ENCODE results near the gene BCLAF3. TPM values are rescaled to one million over a fixed set of nuclear protein-coding genes. Genes with fewer than 3 reads are reported as not detected.

BCLAF3 gene
- polyA plus RNA-seq, 1 donor (not counting 4 experiments of a cell fraction or from before 2014, with no cell fraction given): 3.0 TPM

DNA sequence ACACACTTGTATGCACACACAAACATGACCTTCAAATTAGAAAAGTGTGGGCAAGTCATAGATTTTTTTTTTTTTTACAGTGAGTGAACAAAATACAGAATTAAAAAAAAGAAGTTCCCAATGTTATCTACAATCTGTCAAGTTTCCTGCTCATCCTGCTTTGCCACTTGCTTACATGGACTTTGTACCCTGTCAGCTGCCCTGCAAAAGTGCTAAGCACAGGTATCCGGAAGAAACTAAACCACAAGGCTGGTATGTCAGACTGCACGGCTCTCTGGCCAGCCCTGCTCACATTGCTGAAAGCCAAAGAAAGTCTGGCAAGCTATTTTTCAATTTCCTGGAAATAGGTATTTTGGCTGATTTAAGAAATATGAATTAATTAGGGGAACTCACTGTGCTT, 38.9 kb upstream of the BCLAF3 start:
- TF ChIP-seq EZH2 (IDR thresholded peaks at IDR 0.05; ENCODE audit: low read length): no peak
- TF ChIP-seq, protein P1, sequence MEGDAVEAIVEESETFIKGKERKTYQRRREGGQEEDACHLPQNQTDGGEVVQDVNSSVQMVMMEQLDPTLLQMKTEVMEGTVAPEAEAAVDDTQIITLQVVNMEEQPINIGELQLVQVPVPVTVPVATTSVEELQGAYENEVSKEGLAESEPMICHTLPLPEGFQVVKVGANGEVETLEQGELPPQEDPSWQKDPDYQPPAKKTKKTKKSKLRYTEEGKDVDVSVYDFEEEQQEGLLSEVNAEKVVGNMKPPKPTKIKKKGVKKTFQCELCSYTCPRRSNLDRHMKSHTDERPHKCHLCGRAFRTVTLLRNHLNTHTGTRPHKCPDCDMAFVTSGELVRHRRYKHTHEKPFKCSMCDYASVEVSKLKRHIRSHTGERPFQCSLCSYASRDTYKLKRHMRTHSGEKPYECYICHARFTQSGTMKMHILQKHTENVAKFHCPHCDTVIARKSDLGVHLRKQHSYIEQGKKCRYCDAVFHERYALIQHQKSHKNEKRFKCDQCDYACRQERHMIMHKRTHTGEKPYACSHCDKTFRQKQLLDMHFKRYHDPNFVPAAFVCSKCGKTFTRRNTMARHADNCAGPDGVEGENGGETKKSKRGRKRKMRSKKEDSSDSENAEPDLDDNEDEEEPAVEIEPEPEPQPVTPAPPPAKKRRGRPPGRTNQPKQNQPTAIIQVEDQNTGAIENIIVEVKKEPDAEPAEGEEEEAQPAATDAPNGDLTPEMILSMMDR (optimal IDR thresholded peaks at IDR 0.05 in 1 of 3, IDR thresholded peaks at IDR 0.05 in 1 of 3, conservative IDR thresholded peaks at IDR 0.05 in 1 of 3; ENCODE audit: extremely low read depth in 1 of 3, insufficient read depth in 2 of 3, low read length in 3 of 3): no peak
- Histone ChIP-seq H3K9me3 (ENCODE audit: control insufficient read depth, low read depth, low read length) (no peaks in the 10 kb centered on the region), H3K9ac (ENCODE audit: control insufficient read depth, extremely low read depth, insufficient read depth, low read length) (no peak overlapping the region), H3K36me3 (ENCODE audit: control insufficient read depth in 2 of 2, extremely low read depth in 1 of 2, insufficient read depth in 2 of 2, low read length in 2 of 2) (no peaks in the 10 kb centered on the region), H2AFZ (ENCODE audit: control insufficient read depth, low read length) (no peak overlapping the region), H4K20me1 (ENCODE audit: control insufficient read depth, extremely low read depth, insufficient read depth, low read length) (no peaks in the 10 kb centered on the region), H3K4me1 (ENCODE audit: control insufficient read depth, extremely low read depth, insufficient read depth, low read length) (no peaks in the 10 kb centered on the region), H3K4me2 (ENCODE audit: control insufficient read depth, extremely low read depth, insufficient read depth, low read depth, low read length) (no peak overlapping the region), H3K79me2 (ENCODE audit: control insufficient read depth, insufficient read depth, low read length) (no peaks in the 10 kb centered on the region), H3K9me1 (ENCODE audit: control insufficient read depth, extremely low read depth, insufficient read depth, low read length) (no peaks in the 10 kb centered on the region), H3K27ac (ENCODE audit: control insufficient read depth, insufficient read depth, low read length) (no peak overlapping the region), H3K4me3 (ENCODE audit: control insufficient read depth in 2 of 3, extremely low read depth in 1 of 3, insufficient read depth in 2 of 3, low read depth in 1 of 3, low read length in 3 of 3) (no peak overlapping the region), H3K27me3 (ENCODE audit: control insufficient read depth, extremely low read depth, insufficient read depth, low read length) (no peaks in the 10 kb centered on the region)
- dilution Hi-C loops (cut with MboI; ENCODE audit: extremely low pct_ligation_motif_present, low sequenced_read_pairs): no loop called here
- FAIRE-seq (no peak), DNase-seq (ENCODE audit: low read depth, low spot score) (no peak)

DNA sequence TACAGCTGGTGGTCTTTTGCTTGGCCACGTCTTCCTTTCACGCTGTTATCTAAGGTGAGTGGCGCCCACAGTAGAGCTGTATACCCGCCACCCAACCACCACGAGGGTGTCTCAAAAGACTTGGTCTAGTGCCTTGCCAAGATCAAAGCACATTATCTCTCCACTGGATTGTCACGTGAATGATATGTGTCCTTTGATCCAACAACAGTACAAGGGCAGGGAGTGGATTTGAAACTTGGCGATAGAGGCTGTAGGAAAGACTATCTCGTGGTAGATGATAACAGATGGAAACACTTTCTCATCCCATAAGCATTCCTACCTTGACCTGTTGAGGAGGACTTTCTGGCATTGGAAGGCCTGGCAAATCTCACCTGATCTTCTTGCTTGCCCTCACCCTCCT, 37.7 kb upstream of the BCLAF3 start:
- Histone ChIP-seq H3K9me1 (ENCODE audit: control insufficient read depth, extremely low read depth, insufficient read depth, low read length) (no peaks in the 10 kb centered on the region), H2AFZ (ENCODE audit: control insufficient read depth, low read length) (no peak overlapping the region), H3K4me2 (ENCODE audit: control insufficient read depth, extremely low read depth, insufficient read depth, low read depth, low read length) (no peak overlapping the region), H3K9ac (ENCODE audit: control insufficient read depth, extremely low read depth, insufficient read depth, low read length) (no peak overlapping the region), H4K20me1 (ENCODE audit: control insufficient read depth, extremely low read depth, insufficient read depth, low read length) (no peaks in the 10 kb centered on the region), H3K27ac (ENCODE audit: control insufficient read depth, insufficient read depth, low read length) (no peak overlapping the region), H3K36me3 (ENCODE audit: control insufficient read depth in 2 of 2, extremely low read depth in 1 of 2, insufficient read depth in 2 of 2, low read length in 2 of 2) (no peaks in the 10 kb centered on the region), H3K4me3 (ENCODE audit: control insufficient read depth in 2 of 3, extremely low read depth in 1 of 3, insufficient read depth in 2 of 3, low read depth in 1 of 3, low read length in 3 of 3) (no peak overlapping the region), H3K4me1 (ENCODE audit: control insufficient read depth, extremely low read depth, insufficient read depth, low read length) (no peaks in the 10 kb centered on the region), H3K27me3 (ENCODE audit: control insufficient read depth, extremely low read depth, insufficient read depth, low read length) (no peaks in the 10 kb centered on the region), H3K79me2 (ENCODE audit: control insufficient read depth, insufficient read depth, low read length) (no peaks in the 10 kb centered on the region), H3K9me3 (ENCODE audit: control insufficient read depth, low read depth, low read length) (no peaks in the 10 kb centered on the region)
- DNase-seq (ENCODE audit: low read depth, low spot score) (no peak), FAIRE-seq (no peak)
- dilution Hi-C loops (cut with MboI; ENCODE audit: extremely low pct_ligation_motif_present, low sequenced_read_pairs): no loop called here
- TF ChIP-seq, protein P1 (optimal IDR thresholded peaks at IDR 0.05 in 1 of 3, IDR thresholded peaks at IDR 0.05 in 1 of 3, conservative IDR thresholded peaks at IDR 0.05 in 1 of 3; ENCODE audit: extremely low read depth in 1 of 3, insufficient read depth in 2 of 3, low read length in 3 of 3): no peak
- TF ChIP-seq EZH2 (IDR thresholded peaks at IDR 0.05; ENCODE audit: low read length): no peak

Measured in keratinocyte (primary cell).